Neural cell (in vitro differentiated cells): ENCODE measurements around the gene CAMK2D.

Experiments used
- CTCF ChIP-seq: fragments of 450-650 bp; IDR thresholded peaks from 2 replicates; pipeline ENCODE4 v1.5.1; 2014; ENCODE audit warnings: antibody characterized with exemption, mild to moderate bottlenecking, moderate library complexity; ENCODE audit not compliant: poor library complexity, severe bottlenecking
- EP300 ChIP-seq: fragments of 450-650 bp; conservative IDR thresholded peaks from 2 replicates; pipeline ENCODE4 v1.6.1; 2014; ENCODE audit warnings: antibody characterized with exemption, mild to moderate bottlenecking, moderate library complexity; ENCODE audit not compliant: poor library complexity, severe bottlenecking
- EZH2 ChIP-seq: fragments of 200-600, 300-800 bp; shearing (Covaris generic), sonication (generic); IDR thresholded peaks from 2 replicates; pipeline ENCODE4 v1.6.1; 2014; ENCODE audit warnings: antibody characterized with exemption, low read length, borderline replicate concordance, mild to moderate bottlenecking; ENCODE audit not compliant: insufficient read depth, poor library complexity, severe bottlenecking
- POLR2AphosphoS5 ChIP-seq: IDR thresholded peaks from 2 replicates; pipeline ENCODE4 v1.6.1; 2012

GRCh38 chr4:113495790-113496189 is 265.7 kb downstream of the CAMK2D start:
- no peak for TF ChIP-seq CTCF
- TF ChIP-seq EZH2, result no peak
- TF ChIP-seq POLR2AphosphoS5, result no peak
- TF ChIP-seq EP300, result no peak
